BLaER1 treated with 17β-estradiol and CSF1 and Interleukin-3, amounts not matched to agents 10 nM and 100 nM (cell line): ENCODE data around the gene KMT2C.
"Not testable (repeated sequence)": the region's sequence is repeated elsewhere in the genome, so short reads cannot be mapped to it uniquely, and the experiment has no call there.

Experiments used
- H3K27ac ChIP-seq, 11 experiments: shearing (Covaris generic); formaldehyde crosslinking; 2 replicates each; pipeline ENCODE4 v1.8.1; 2022
- H3K27me3 ChIP-seq, 11 experiments: shearing (Covaris generic); formaldehyde crosslinking; 2 replicates each; pipeline ENCODE4 v1.8.1; 2022
- H3K36me3 ChIP-seq, 11 experiments: shearing (Covaris generic); formaldehyde crosslinking; 2 replicates each; pipeline ENCODE4 v1.8.1; 2022
- H3K4me1 ChIP-seq, 10 experiments: shearing (Covaris generic); formaldehyde crosslinking; 2 replicates each; pipeline ENCODE4 v1.8.1; 2022
- H3K4me2 ChIP-seq, 11 experiments: shearing (Covaris generic); formaldehyde crosslinking; 2 replicates each; pipeline ENCODE4 v1.8.1; 2022
- H3K4me3 ChIP-seq, 10 experiments: shearing (Covaris generic); formaldehyde crosslinking; 2 replicates each; pipeline ENCODE4 v1.8.1; 2022
- H3K9ac ChIP-seq, 11 experiments: shearing (Covaris generic); formaldehyde crosslinking; 2 replicates each; pipeline ENCODE4 v1.8.1; 2022
- H3K9me3 ChIP-seq, 11 experiments: shearing (Covaris generic); formaldehyde crosslinking; replicated peaks in 1 of 11; 2 replicates each; pipeline ENCODE4 v1.8.1; 2022
- H4K20me1 ChIP-seq, 11 experiments: shearing (Covaris generic); formaldehyde crosslinking; 2 replicates each; pipeline ENCODE4 v1.8.1; 2022
- Cebpa-rat ChIP-seq, 11 experiments: shearing (Covaris generic); IDR thresholded peaks; 2 replicates each; pipeline ENCODE4 v1.8.1; 2022

Gene KMT2C

DNA sequence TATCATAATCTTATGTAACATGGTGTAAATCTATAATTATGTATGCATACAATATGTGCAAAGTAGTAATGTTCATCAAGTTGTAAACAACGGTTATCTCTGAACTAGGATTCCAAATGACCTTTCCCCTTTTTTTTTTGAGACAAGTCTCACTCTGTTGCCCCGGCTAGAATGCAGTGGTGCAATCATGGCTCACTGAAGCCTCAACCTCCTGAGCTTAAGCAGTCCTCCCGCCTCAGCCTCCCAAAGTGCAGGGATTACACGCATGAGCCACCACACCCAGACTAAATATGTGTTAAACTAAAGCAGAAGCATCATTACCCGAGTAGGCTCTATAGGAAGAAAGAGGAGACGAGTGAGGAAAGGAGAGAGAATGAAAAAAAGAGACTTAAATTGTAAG is 7.8 kb upstream of the KMT2C start:
- Histone ChIP-seq H3K4me3 (no peak overlapping the region), H3K9me3 (no peaks in the 10 kb centered on the region), H3K4me2 (no peak overlapping the region), H4K20me1 (no peaks in the 10 kb centered on the region), H3K27me3 (no peaks in the 10 kb centered on the region), H3K4me1 (peaks cover 0 to 10% (median 6%) of the 10 kb centered on the region in 10 experiments; a peak in 8 of 20 replicates), H3K9ac (no peak overlapping the region), H3K36me3 (no peaks in the 10 kb centered on the region), H3K27ac (no peak overlapping the region)
- TF ChIP-seq Cebpa-rat (IDR thresholded peaks at IDR 0.05), result no peak

DNA sequence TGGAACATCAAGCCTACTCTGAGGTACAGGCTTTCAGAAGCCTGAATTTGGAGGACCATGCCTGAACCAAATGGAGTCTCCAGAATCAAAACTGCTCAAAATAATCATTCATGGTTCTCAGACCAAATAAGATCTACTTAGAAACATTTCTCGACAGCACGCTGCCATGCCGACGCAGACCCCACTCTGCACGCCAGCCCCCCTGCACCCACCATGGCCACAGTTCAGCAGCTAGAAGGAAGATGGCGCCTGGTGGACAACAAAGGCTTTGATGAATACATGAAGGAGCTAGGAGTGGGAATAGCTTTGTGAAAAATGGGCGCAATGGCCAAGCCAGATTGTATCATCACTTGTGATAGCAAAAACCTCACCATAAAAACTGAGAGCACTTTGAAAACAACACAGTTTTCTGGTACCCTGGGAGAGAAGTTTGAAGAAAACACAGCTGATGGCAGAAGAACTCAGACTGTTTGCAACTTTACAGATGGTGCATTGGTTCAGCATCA is 6.6 kb upstream of the KMT2C start:
- Histone ChIP-seq H3K4me1 (peaks cover 0 to 8% (median 2%) of the 10 kb centered on the region in 10 experiments; a peak in 13 of 20 replicates), H3K9me3 (no peaks in the 10 kb centered on the region), H3K27ac (no peak overlapping the region), H3K4me3 (no peak overlapping the region), H3K9ac (no peak overlapping the region), H4K20me1 (no peaks in the 10 kb centered on the region), H3K27me3 (no peaks in the 10 kb centered on the region), H3K36me3 (no peaks in the 10 kb centered on the region), H3K4me2 (no peak overlapping the region)
- no peak for TF ChIP-seq Cebpa-rat (IDR thresholded peaks at IDR 0.05)

- not testable (repeated sequence) for H3K27me3 ChIP-seq, H4K20me1 ChIP-seq, H3K9me3 ChIP-seq, H3K27ac ChIP-seq, H3K36me3 ChIP-seq, H3K4me2 ChIP-seq, H3K4me3 ChIP-seq, H3K9ac ChIP-seq
- H3K4me1 ChIP-seq, result peaks cover 0 to 11% (median 5%) of the 10 kb centered on the region in 10 experiments; a peak in 11 of 20 replicates
Measured at GRCh38 chr7:152441810-152442209, 6.0 kb upstream of the KMT2C start.

- not testable (repeated sequence) for H3K9me3 ChIP-seq, H3K36me3 ChIP-seq
- peaks cover 0 to 11% (median 5%) of the 10 kb centered on the region in 10 experiments; a peak in 11 of 20 replicates for H3K4me1 ChIP-seq
Measured at GRCh38 chr7:152441168-152441567, 5.4 kb upstream of the KMT2C start.

DNA sequence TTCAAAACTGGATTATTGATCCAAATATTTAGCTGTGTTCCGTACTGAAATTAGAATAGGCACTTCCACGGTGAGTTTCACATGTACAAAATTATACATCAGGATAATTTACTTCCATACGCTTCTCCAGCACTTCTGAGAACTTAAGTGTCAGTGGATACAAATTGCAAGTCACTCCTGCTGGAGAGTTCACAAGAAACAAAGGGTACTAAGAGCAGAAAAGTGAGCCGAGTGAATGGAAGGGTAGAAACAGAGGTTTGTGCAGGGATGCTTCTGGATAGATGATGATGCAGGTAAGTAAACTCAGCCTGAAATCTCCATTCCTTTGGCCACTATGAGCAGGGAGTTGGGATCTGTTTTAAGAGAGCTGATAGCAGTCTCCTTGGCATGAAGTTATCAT is 2.2 kb upstream of the KMT2C start:
- H3K4me2 ChIP-seq, result peak overlapping the region in 3 of 11 experiments; percentile 70 to 81 (median 73); a peak in 4 of 22 replicates
- H3K27me3 ChIP-seq, H3K9ac ChIP-seq: not testable (repeated sequence)

More at GRCh38 chr7:152441168-152441567, 5.4 kb upstream of the KMT2C start:
- H3K9ac ChIP-seq, H3K27ac ChIP-seq, H4K20me1 ChIP-seq, H3K4me2 ChIP-seq, H3K27me3 ChIP-seq, H3K4me3 ChIP-seq: not testable (repeated sequence)

GRCh38 chr7:152436931-152437575 is 1.2 kb upstream of the KMT2C start:
- H4K20me1 ChIP-seq, result peaks cover 19 to 31% (median 30%) of the 10 kb centered on the region in 11 experiments; a peak in 21 of 22 replicates
- peak overlapping the region; percentile 88 to 99 (median 96) for H3K9ac ChIP-seq
- H3K4me1 ChIP-seq, result peaks cover 11 to 26% (median 19%) of the 10 kb centered on the region in 10 experiments
- not testable (repeated sequence) for H3K27me3 ChIP-seq, H3K9me3 ChIP-seq, H3K36me3 ChIP-seq
- H3K4me3 ChIP-seq, result peak overlapping the region; percentile 70 to 94 (median 88)
- peak overlapping the region; percentile 83 to 98 (median 91) for H3K27ac ChIP-seq
- peak overlapping the region; percentile 66 to 81 (median 75) for H3K4me2 ChIP-seq

More for the DNA sequence above, 2.2 kb upstream of the KMT2C start:
- not testable (repeated sequence) for H3K9me3 ChIP-seq, H3K4me3 ChIP-seq, H3K27ac ChIP-seq, H3K36me3 ChIP-seq
- Histone ChIP-seq H4K20me1 (peaks cover 10 to 22% (median 21%) of the 10 kb centered on the region in 11 experiments; a peak in 21 of 22 replicates), H3K4me1 (peaks cover 5 to 16% (median 11%) of the 10 kb centered on the region in 10 experiments; a peak in 18 of 20 replicates)

- Histone ChIP-seq H3K4me3 (peak overlapping the region; percentile 81 to 94 (median 90)), H3K4me2 (peak overlapping the region; percentile 66 to 81 (median 75)), H4K20me1 (peaks cover 27 to 39% (median 37%) of the 10 kb centered on the region in 11 experiments; a peak in 21 of 22 replicates), H3K4me1 (peaks cover 14 to 33% (median 26%) of the 10 kb centered on the region in 10 experiments), H3K27ac (peak overlapping the region; percentile 90 to 98 (median 95)), H3K9me3 (no peaks in the 10 kb centered on the region), H3K36me3 (no peaks in the 10 kb centered on the region), H3K27me3 (no peaks in the 10 kb centered on the region), H3K9ac (peak overlapping the region; percentile 92 to 99 (median 97))
- TF ChIP-seq Cebpa-rat (IDR thresholded peaks at IDR 0.05), result no peak
Measured at GRCh38 chr7:152436111-152436930, 518 bp upstream of the KMT2C start.

- H3K27ac ChIP-seq, result peak overlapping the region; percentile 90 to 98 (median 95)
- H3K9me3 ChIP-seq, result not testable (repeated sequence)
Measured at GRCh38 chr7:152434511-152435383, 1.1 kb downstream of the KMT2C start.

DNA sequence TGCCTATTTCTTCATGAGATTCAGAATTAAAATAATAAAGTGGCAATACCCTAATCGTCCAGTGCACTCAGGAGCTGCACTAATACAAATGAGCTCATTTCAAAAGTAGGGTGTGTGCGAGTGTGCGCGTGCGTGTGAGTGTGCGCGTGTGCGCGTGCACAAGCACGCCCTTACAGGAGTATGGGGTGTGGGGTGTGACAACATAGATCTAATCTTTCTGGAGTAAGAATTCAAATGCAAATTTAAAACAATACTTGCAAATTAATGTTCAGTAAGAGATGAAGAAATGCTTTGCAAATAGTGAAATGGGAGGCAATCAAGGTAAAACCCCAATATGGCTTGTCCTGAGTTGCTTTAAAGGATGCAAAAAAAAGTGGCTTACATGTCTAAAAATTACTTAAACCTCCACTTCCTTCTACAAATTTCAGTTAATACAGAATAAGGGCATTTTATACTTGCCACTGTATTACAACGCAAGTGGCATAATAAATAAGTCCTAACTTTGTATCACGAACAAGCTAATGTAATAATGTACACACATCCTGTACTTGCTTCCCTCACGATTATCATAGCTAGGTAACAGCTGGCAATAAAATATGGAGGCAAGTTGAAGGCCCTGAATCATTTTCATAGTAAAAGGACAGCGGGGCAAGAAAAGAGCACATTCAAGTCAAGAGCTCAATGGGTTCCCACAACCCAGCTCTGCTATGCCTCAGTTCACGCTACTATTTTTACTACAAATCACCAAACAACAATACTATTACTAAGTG is 1.9 kb downstream of the KMT2C start:
- Histone ChIP-seq H3K4me2 (peak overlapping the region; percentile 74 to 98 (median 86)), H3K4me3 (peak overlapping the region; percentile 81 to 94 (median 90)), H4K20me1 (peaks cover 49 to 63% (median 62%) of the 10 kb centered on the region in 11 experiments), H3K4me1 (peaks cover 17 to 54% (median 36%) of the 10 kb centered on the region in 10 experiments), H3K9ac (peak overlapping the region; percentile 92 to 99 (median 97)), H3K27ac (peak overlapping the region; percentile 26 to 98 (median 95); a peak in 21 of 22 replicates)
- not testable (repeated sequence) for H3K36me3 ChIP-seq, H3K27me3 ChIP-seq, H3K9me3 ChIP-seq

More at GRCh38 chr7:152434511-152435383, 1.1 kb downstream of the KMT2C start:
- H3K4me3 ChIP-seq, result peak overlapping the region; percentile 81 to 94 (median 90)
- peaks cover 41 to 55% (median 53%) of the 10 kb centered on the region in 11 experiments; a peak in 21 of 22 replicates for H4K20me1 ChIP-seq
- peaks cover 16 to 46% (median 35%) of the 10 kb centered on the region in 10 experiments for H3K4me1 ChIP-seq
- H3K9ac ChIP-seq, result peak overlapping the region; percentile 92 to 99 (median 97)
- not testable (repeated sequence) for H3K27me3 ChIP-seq, H3K36me3 ChIP-seq
- peak overlapping the region; percentile 74 to 98 (median 86) for H3K4me2 ChIP-seq

DNA sequence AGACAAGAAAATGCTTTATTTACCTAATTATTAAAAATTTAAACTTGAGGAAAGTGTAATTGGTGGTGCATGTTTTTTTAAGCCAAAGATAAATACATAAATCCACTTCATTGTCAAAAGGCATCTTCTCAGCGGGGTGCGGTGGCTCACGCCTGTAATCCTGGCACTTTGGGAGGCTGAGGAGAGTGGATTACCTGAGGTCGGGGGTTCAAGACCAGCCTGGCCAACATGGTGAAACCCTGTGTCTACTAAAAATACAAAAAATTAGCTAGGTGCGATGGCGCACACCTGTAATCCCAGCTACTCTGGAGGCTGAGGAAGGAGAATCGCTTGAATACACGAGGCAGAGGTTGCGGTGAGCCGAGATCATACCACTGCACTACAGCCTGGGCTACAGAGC is 3.1 kb downstream of the KMT2C start:
- peak overlapping the region; percentile 74 to 98 (median 86) for H3K4me2 ChIP-seq
- H3K27me3 ChIP-seq, H3K36me3 ChIP-seq, H3K9me3 ChIP-seq: not testable (repeated sequence)
- peak overlapping the region in 10 of 11 experiments; percentile 37 to 99 (median 96); a peak in 21 of 22 replicates for H3K9ac ChIP-seq
- H3K27ac ChIP-seq, result peak overlapping the region in 5 of 11 experiments; percentile 13 to 38 (median 31); a peak in 7 of 22 replicates
- H4K20me1 ChIP-seq, result peaks cover 61 to 75% (median 73%) of the 10 kb centered on the region in 11 experiments
- H3K4me3 ChIP-seq, result peak overlapping the region; percentile 81 to 94 (median 90)
- H3K4me1 ChIP-seq, result peaks cover 22 to 62% (median 36%) of the 10 kb centered on the region in 10 experiments
